Stimulated activated CD8-positive, alpha-beta memory T cell treated with anti-CD3 and anti-CD28 coated beads, Interleukin-15, amount 100 ng/mL, for 1 hour (primary cell): ENCODE data around the gene NDUFB11.

Experiments
- DNase-seq: peaks from one replicate; pipeline ENCODE4 v3.0.0-alpha.2; 2020; ENCODE audit warnings: low read depth

The NDUFB11 gene

GRCh38 chrX:47174846-47175587, 30.5 kb upstream of the NDUFB11 start:
- no peak for DNase-seq

GRCh38 chrX:47174376-47174775, 29.9 kb upstream of the NDUFB11 start:
- DNase-seq: no peak

- no peak for DNase-seq
Measured at GRCh38 chrX:47172971-47173792, 28.7 kb upstream of the NDUFB11 start.

GRCh38 chrX:47172549-47172948, 28.0 kb upstream of the NDUFB11 start:
- no peak for DNase-seq

- DNase-seq: no peak
Measured at GRCh38 chrX:47171996-47172395, 27.5 kb upstream of the NDUFB11 start.

GRCh38 chrX:47170861-47171692, 26.6 kb upstream of the NDUFB11 start:
- DNase-seq: no peak

- DNase-seq: no peak
Measured at GRCh38 chrX:47169726-47170515, 25.4 kb upstream of the NDUFB11 start.

GRCh38 chrX:47169273-47169672, 24.8 kb upstream of the NDUFB11 start:
- no peak for DNase-seq

GRCh38 chrX:47168495-47169073, 24.1 kb upstream of the NDUFB11 start:
- no peak for DNase-seq

- DNase-seq: no peak
Measured at GRCh38 chrX:47166126-47166525, 21.6 kb upstream of the NDUFB11 start.

- no peak for DNase-seq
Measured at GRCh38 chrX:47164420-47164819, 19.9 kb upstream of the NDUFB11 start.

- DNase-seq: no peak
Measured at GRCh38 chrX:47162927-47163583, 18.6 kb upstream of the NDUFB11 start.

- no peak for DNase-seq
Measured at GRCh38 chrX:47160781-47161180, 16.3 kb upstream of the NDUFB11 start.

GRCh38 chrX:47158781-47159180, 14.3 kb upstream of the NDUFB11 start:
- DNase-seq: no peak

GRCh38 chrX:47158131-47158530, 13.6 kb upstream of the NDUFB11 start:
- DNase-seq: no peak

- no peak for DNase-seq
Measured at GRCh38 chrX:47156611-47157520, 12.4 kb upstream of the NDUFB11 start.

- no peak for DNase-seq
Measured at GRCh38 chrX:47151435-47151834, 6.9 kb upstream of the NDUFB11 start.

GRCh38 chrX:47148946-47149345, 4.4 kb upstream of the NDUFB11 start:
- no peak for DNase-seq

- DNase-seq: no peak
Measured at GRCh38 chrX:47146936-47147859, 2.7 kb upstream of the NDUFB11 start.
